GM19328 (cell line): ENCODE results near the gene CEP192.
"Not testable (repeated sequence)": the region's sequence is repeated elsewhere in the genome, so short reads cannot be mapped to it uniquely, and the experiment has no call there.

Source experiments
- ATAC-seq: cut with Tn5 transposase; IDR thresholded peaks from one replicate; pipeline ENCODE4 v1.9.1; 2021; ENCODE audit warnings: mild to moderate bottlenecking, moderate library complexity; ENCODE audit not compliant: unreplicated experiment

Gene CEP192

DNA sequence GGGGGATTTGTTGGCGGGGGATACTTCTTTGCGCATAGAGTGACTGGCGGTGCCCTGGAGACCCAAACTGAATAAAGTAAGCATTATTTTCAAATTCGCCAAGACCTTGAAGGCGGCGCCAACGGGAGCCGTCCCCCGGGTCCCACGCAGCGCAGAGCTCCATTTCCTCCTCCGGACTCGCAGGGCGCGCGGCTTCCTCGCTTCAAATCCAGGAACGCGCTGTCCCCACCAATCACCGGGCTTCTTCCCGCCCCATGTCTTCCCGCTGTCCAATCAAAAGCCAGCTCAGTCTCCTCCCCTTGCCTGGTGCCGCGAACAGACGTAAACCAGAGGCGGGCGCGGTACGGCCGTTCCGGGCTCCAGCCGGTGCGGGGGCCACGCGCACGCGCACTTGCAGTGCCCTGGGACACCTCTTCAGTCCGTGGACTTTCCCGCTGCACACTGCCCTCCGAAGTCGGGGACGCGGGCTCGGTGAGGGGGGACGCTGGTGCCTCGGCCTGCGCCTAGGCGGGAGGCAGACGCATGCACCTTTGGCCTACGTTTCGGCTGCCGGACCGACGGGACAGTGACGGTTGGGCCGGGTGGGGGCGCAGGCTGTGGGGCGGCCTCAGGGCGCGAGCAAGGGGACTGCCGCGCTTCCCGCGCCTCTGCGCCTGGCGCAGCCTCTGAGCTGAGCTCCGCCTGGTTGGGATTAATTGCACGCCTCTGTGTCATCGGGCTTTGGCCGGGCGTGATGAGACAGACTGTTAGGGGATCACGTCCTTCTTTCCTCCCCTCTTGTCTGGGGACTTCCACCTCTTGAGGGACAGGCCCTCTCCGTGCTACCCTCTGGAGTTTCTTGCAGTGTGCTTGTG, at the start of gene CEP192:
TSS of gene CEP192 (plus strand) at position 396 of the 854 bp plus-strand sequence. CDS start 8,063 bp downstream, outside the sequence.
- ATAC-seq = peak; percentile 87

GRCh38 chr18:12943215-12943614, 47.9 kb upstream of the CEP192 start:
- ATAC-seq = no peak

GRCh38 chr18:12944709-12945108, 46.5 kb upstream of the CEP192 start:
- no peak for ATAC-seq

- ATAC-seq = no peak
Measured at GRCh38 chr18:12946549-12947284, 44.4 kb upstream of the CEP192 start.

DNA sequence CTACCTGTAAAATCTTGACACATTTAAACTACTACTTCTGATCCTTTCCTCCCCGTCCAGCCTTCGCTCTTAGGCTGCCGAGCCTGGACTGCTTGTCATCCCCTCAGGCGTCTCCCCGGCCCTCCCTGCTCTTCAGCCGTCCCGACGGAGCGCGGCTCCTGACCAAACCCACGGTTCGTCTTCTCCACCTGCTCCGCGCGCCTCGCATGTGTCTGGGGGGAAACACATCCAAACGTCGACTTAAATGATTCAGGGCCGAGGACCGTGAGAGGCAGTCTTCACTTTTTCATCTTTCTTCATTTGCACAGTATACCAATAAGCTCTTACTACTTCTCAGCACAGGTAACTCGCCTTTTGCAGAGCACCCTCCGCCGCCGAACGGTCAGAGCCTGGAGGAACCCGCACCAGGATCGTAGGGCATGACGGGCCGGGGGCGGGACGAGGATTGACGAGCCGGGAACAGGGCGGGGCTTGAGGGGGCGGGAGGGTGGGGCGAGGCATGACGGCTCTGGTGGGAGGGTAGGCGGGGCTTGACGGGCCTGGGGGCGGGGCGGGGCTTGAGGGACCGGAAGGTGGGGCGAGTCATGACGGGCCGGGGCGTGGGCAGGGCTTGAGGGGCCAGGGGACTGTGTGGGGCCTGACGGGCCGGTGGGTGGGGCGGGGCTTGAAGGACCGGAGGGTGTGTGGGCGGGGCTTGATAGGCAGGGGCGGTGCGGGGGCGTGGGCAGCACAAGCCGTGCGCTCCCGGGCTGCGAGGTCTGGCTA, 43.7 kb upstream of the CEP192 start, which contains the start of gene SEH1L:
TSS of gene SEH1L (plus strand) at position 727 of the 765 bp plus-strand sequence. CDS start 111 bp downstream, outside the sequence.
- ATAC-seq = peak; percentile 73

GRCh38 chr18:12948050-12948804, 42.9 kb upstream of the CEP192 start:
- peak; percentile 72 for ATAC-seq

- no peak for ATAC-seq
Measured at GRCh38 chr18:12958478-12958877, 32.7 kb upstream of the CEP192 start.

- no peak for ATAC-seq
Measured at GRCh38 chr18:12960395-12960794, 30.8 kb upstream of the CEP192 start.

- no peak for ATAC-seq
Measured at GRCh38 chr18:12960853-12961397, 30.2 kb upstream of the CEP192 start.

DNA sequence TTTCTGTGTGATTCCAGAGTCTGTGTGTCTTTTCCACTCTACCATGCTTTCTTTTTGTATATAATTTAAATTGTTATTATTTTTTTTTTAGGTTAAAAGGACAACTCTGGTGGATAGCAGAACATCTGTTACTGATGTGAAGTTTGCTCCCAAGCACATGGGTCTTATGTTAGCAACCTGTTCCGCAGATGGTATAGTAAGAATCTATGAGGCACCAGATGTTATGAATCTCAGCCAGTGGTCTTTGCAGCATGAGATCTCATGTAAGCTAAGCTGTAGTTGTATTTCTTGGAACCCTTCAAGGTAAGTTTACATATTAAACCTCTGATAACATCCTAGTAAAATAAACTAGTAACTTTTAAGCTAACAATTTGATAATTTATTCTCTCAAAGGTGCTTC, 28.1 kb upstream of the CEP192 start:
- ATAC-seq = no peak

DNA sequence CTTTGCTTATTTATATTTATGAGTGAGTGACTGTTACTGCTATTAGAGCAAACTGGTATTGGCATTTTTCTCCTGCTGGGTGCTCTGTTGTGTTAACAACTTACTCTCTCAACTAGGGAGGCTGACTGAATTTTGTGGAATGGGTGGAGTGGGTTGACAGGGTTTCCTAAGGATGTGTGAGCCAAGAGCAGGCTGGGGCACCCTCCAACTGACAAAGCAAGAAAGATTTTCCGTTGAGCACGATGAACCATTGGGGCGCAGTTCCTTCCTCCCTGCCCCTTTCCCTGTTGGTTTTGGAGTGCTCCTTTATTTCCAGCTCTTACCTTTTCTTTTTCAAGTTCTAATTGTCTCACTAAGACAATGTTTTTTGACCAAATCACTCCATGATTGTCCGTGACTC, 23.0 kb upstream of the CEP192 start:
- ATAC-seq = no peak

DNA sequence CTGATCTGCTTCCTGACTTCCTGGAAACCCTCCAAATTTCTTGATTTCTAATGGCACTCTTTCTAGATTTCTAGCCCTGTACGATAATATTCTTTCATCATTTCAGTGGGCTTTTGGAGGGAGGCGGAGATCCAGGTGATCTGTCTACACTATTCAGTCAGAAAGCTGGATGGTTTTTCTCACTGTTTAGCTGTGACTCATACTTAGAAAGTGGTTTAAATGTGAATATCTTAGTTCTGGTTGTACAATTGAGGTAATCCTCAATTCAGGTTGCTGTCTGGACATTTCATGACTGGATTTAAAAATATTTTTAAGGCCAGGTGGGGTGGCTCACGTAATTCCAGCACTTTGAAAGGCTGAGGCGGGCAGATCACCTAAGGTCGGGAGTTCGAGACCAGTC, 22.5 kb upstream of the CEP192 start:
- ATAC-seq = no peak

GRCh38 chr18:12973562-12974213, 17.5 kb upstream of the CEP192 start:
- no peak for ATAC-seq

GRCh38 chr18:12975488-12975887, 15.7 kb upstream of the CEP192 start:
- no peak for ATAC-seq

DNA sequence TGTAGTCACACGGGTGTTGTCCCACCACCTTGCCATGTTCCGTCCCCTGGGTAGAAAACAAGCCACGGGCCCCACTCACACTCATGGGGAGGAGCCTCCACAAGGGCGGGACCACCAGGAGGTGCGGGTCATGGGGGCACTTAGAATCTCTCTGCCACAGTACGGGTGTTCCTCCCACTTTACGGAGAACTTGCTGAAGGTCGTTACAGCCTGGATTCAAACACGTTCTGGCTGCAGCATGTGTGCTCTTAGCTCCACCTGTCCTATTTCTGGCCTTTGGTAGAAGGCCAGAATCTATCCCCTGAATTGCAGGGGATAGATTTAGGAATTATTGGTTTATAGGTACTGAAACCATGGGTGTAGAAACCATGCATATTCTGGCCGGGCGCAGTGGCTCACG, 14.9 kb upstream of the CEP192 start:
- no peak for ATAC-seq

DNA sequence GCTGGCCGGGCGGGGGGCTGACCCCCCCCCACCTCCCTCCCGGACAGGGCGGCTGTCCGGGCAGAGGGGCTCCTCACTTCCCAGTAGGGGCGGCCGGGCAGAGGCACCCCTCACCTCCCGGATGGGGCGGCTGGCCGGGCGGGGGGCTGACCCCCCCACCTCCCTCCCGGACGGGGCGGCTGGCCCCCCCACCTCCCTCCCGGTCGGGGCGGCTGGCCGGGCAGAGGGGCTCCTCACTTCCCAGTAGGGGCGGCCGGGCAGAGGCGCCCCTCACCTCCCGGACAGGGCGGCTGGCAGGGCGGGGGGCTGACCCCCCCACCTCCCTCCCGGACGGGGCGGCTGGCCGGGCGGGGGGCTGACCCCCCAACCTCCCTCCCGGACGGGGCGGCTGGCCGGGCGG, 11.1 kb upstream of the CEP192 start:
- not testable (repeated sequence) for ATAC-seq

DNA sequence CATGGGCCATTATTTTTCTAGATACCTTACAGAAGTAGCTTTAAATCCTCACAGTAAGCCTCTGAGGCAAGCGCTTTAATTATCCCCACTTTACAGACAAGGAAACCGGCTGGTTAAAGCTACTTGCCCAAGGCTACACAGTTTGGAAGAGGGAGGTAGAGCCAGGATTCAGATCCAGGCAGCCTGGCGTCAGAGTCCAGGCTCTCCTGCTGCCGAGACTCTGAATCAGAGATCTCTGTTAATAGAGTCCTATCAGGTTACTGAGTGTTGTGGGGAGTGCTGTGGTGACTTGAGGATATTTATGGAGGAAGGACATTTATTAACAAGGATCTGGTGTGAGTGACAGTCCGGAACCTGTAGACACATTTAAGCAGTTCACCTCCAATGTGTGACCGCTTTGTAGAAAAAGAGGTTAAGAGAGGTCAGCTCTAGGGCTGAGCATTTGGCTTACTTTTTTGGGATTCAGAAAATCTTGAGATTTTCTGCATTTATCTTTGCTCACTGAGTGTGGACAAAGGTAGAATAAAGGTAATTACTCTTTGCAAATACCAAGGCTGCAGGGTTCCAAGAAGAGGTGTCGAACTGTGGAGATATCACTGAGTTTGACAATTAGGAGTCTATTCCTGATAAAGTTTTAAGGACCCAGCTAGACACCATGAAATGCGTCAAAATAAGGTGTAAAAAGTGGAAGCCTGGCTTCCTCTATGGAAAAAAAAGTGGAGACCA, 1.6 kb upstream of the CEP192 start:
- ATAC-seq = no peak

DNA sequence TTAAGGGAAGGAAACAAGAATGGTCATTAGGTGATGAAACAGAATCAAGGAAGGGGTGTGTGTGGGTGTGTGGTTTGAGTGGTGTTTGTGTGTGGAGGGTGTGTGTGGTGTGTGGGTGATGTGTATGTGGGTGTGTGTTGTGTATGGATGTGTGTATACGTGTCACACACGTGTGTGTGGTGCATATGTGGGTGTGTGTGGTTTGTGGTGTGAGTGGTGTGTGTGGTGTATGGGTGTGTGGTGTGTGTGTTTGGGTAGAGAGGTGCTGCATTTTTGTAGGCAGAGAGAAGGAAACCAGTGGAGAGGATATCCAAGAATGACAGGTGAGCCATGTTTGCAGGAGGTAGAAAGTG, 1.1 kb upstream of the CEP192 start:
- ATAC-seq = no peak

GRCh38 chr18:12990641-12990966, 558 bp upstream of the CEP192 start:
- peak; percentile 4 for ATAC-seq
